ENCODE measurements around the gene CLRN3. TPM values are rescaled to one million over a fixed set of nuclear protein-coding genes. Genes with fewer than 3 reads are reported as not detected.

Gene CLRN3
- total and polyA plus RNA-seq, 9 donors, result 0.24 TPM; not detected in 8

DNA sequence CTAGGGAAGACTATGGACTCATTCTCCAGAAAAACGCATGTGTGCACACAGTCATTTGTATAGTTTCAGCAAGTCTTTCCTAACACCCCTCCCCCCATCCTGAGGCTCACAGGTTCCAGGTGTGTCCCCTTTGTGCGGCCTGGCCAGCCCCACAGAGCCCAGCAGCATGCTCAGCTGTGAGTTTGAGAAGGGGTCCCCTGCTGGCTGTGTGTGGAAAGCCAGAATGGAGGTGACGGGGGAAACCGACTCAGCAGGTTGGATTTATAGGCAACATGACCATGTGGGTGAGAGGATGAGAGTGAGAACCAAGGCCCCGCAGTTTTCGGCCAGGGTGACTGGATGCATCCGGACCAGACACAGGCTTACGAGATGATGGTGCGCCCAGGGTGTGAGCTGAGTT, 24.1 kb upstream of the CLRN3 start:
- no peaks in the 10 kb centered on the region for H3K36me3 ChIP-seq
- H3K4me1 ChIP-seq (ENCODE audit: insufficient read depth), result no peaks in the 10 kb centered on the region
- no peak for DNase-seq
- H3K27ac ChIP-seq, result no peak overlapping the region
- no peaks in the 10 kb centered on the region for H3K9me3 ChIP-seq
- 93 to 95% (median 94%) methylated on average over 9 of the region's 9 CpGs for WGBS, 3 donors
- intact Hi-C loops (cut with DNase I), result no loop called here
- H3K4me3 ChIP-seq, result no peak overlapping the region
- H3K27me3 ChIP-seq, result no peaks in the 10 kb centered on the region
- TF ChIP-seq EP300 (IDR thresholded peaks at IDR 0.05) (no peak), POLR2A (IDR thresholded peaks at IDR 0.05) (no peak)
- TF ChIP-seq, protein P1, sequence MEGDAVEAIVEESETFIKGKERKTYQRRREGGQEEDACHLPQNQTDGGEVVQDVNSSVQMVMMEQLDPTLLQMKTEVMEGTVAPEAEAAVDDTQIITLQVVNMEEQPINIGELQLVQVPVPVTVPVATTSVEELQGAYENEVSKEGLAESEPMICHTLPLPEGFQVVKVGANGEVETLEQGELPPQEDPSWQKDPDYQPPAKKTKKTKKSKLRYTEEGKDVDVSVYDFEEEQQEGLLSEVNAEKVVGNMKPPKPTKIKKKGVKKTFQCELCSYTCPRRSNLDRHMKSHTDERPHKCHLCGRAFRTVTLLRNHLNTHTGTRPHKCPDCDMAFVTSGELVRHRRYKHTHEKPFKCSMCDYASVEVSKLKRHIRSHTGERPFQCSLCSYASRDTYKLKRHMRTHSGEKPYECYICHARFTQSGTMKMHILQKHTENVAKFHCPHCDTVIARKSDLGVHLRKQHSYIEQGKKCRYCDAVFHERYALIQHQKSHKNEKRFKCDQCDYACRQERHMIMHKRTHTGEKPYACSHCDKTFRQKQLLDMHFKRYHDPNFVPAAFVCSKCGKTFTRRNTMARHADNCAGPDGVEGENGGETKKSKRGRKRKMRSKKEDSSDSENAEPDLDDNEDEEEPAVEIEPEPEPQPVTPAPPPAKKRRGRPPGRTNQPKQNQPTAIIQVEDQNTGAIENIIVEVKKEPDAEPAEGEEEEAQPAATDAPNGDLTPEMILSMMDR (IDR thresholded peaks at IDR 0.05), result no peak

DNA sequence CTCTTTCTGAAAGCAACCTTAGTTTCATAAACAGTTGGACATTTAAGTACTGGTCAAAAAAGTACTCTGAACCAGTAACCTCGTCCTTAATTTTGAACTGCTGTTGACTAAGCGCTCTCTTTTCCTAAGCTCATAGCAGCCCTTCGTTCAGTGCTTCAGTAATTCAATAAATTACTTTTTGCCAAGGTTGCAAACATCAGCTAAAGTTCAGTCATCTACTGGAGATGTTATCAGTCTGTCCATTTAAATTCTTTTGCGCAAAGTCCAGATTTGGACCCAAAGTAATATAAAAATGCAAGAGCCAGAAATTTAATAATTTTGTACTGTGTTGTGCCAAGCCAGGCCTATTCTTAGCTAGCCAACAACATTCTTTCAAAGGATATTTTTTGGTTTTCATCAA, 22.6 kb upstream of the CLRN3 start:
- Histone ChIP-seq H3K9me3 (no peaks in the 10 kb centered on the region), H3K4me3 (no peak overlapping the region), H3K27ac (no peak overlapping the region), H3K27me3 (no peaks in the 10 kb centered on the region), H3K36me3 (no peaks in the 10 kb centered on the region), H3K4me1 (ENCODE audit: insufficient read depth) (no peaks in the 10 kb centered on the region)
- 86 to 88% (median 87%) methylated on average over 4 of the region's 4 CpGs for WGBS, 3 donors
- no peak for DNase-seq
- intact Hi-C loops (cut with DNase I), result no loop called here
- TF ChIP-seq EP300 (IDR thresholded peaks at IDR 0.05), result no peak
- no peak for TF ChIP-seq POLR2A (IDR thresholded peaks at IDR 0.05)

DNA sequence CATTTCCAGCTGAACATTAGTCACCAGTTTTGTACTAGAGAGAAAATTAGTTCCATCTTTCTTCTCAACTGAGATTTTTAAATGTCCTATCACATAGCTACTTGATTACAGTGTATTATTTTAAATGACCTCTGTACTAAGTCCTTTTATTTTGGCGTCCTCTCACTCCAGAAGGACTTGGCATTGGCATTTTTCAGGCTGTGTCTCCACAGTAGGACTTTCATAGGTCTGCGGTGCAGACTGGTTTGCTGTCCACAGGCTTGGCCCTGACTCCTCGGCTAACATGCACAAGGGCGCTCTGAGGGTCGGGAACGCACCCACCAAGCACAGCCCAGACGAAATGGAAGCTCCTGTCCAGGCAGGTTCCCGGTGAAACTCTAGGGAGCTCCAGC, 20.6 kb upstream of the CLRN3 start:
- Histone ChIP-seq H3K9me3 (no peaks in the 10 kb centered on the region), H3K4me3 (no peak overlapping the region), H3K27me3 (no peaks in the 10 kb centered on the region), H3K27ac (no peak overlapping the region), H3K36me3 (no peaks in the 10 kb centered on the region), H3K4me1 (ENCODE audit: insufficient read depth) (no peaks in the 10 kb centered on the region)
- 86 to 95% (median 92%) methylated on average over 8 of the region's 8 CpGs for WGBS, 3 donors
- intact Hi-C loops (cut with DNase I), result no loop called here
- TF ChIP-seq EP300 (IDR thresholded peaks at IDR 0.05), result no peak
- TF ChIP-seq, protein P1 (IDR thresholded peaks at IDR 0.05), result no peak
- no peak for TF ChIP-seq POLR2A (IDR thresholded peaks at IDR 0.05)
- DNase-seq, result no peak

DNA sequence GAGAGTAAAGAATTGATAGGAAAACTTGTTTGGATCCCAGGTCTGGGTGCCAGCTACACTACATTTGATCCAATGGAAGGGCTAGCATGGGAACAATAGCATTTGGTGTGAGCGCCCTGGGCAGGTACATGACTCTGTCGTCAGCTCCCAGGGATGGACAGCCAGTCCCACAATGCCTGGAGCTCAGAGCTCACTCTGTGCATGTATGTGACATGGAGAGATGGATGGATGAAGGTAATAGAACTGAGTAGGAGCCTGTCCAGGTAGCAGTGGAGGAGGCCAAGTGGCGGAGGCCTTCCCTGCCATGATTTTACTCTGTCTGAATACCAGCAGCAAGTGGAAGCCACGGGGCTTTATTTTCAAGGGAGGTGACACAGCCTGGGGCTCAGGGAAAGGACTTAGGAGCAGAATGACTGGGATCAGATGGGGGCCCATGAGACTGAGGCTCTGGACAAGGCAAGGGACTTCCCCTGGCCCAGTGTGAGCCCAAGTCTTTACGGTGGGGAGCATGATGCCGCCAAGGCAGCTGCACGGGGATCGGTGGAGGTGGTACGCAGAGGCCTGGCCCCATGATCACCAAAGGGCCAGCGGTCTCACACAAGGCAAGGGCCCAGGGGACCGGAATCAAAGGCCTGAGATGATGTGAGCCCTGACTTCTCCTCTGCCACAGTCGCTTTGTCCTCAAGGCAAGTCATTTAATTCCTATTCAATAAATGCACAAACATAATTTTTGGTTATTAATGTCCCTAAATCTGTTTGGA, 20.0 kb upstream of the CLRN3 start:
- WGBS, 3 donors, result 92 to 96% (median 95%) methylated on average over 12 of the region's 12 CpGs
- intact Hi-C loops (cut with DNase I), result no loop called here

DNA sequence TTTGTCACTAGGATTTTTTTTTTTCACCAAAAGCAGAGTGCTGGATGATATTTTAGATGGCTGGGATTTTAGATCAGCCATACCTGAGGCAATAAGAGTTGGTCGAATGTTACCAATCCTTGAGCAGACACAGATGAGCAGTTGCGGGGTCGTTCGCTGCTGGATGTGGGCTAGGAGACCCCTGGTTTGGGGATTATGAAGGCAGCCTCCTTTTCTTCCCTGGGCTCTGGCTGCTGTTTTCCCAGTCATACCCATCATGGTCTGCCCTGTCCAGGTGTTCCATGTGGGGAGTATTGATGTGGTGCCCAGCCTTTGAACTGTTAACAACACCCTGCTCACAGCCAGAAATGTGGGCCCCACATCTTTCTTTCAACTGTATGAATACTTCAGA, 19.1 kb upstream of the CLRN3 start:
- H3K27me3 ChIP-seq, result no peaks in the 10 kb centered on the region
- WGBS, 3 donors, result 91 to 95% (median 94%) methylated on average over 4 of the region's 4 CpGs
- TF ChIP-seq, protein P1 (IDR thresholded peaks at IDR 0.05), result no peak
- TF ChIP-seq POLR2A (IDR thresholded peaks at IDR 0.05) (no peak), EP300 (IDR thresholded peaks at IDR 0.05) (no peak)
- H3K4me3 ChIP-seq, result no peak overlapping the region
- H3K27ac ChIP-seq, result no peak overlapping the region
- no peaks in the 10 kb centered on the region for H3K36me3 ChIP-seq
- no peaks in the 10 kb centered on the region for H3K9me3 ChIP-seq
- H3K4me1 ChIP-seq (ENCODE audit: insufficient read depth), result peaks cover 3% of the 10 kb centered on the region
- intact Hi-C loops (cut with DNase I), result no loop called here
- DNase-seq, result no peak

More for the DNA sequence above, 20.0 kb upstream of the CLRN3 start:
- Histone ChIP-seq H3K4me3 (no peak overlapping the region), H3K27me3 (no peaks in the 10 kb centered on the region), H3K27ac (no peak overlapping the region), H3K4me1 (ENCODE audit: insufficient read depth) (peaks cover under 1% of the 10 kb centered on the region), H3K36me3 (no peaks in the 10 kb centered on the region), H3K9me3 (no peaks in the 10 kb centered on the region)
- TF ChIP-seq, protein P1 (IDR thresholded peaks at IDR 0.05), result no peak
- TF ChIP-seq EP300 (IDR thresholded peaks at IDR 0.05) (no peak), POLR2A (IDR thresholded peaks at IDR 0.05) (no peak)
- no peak for DNase-seq

All from ovary (tissue), 9 donors.